Neural progenitor cell (in vitro differentiated cells): ENCODE data around the gene VEPH1. TPM values are rescaled to one million over a fixed set of nuclear protein-coding genes. Genes with fewer than 3 reads are reported as not detected.

ENCODE experiments used
- DNase-seq: peaks from one replicate; pipeline ENCODE4 v3.0.0-alpha.2; 2016; ENCODE audit warnings: low spot score
- H2AFZ ChIP-seq: fragments of 200-600 bp; sonication (generic); replicated peaks from 2 replicates; pipeline ENCODE4 v1.6.1; 2016; ENCODE audit warnings: antibody characterized with exemption
- H3F3A ChIP-seq: fragments of 200-600 bp; sonication (generic); 2 replicates; pipeline ENCODE4 v1.6.1; 2016; ENCODE audit warnings: antibody characterized with exemption, low read depth
- H3K27ac ChIP-seq: fragments of 200-600 bp; sonication (generic); 2 replicates; pipeline ENCODE4 v1.5.1; 2016; ENCODE audit warnings: mild to moderate bottlenecking
- H3K27me3 ChIP-seq: fragments of 200-600 bp; sonication (generic); 2 replicates; pipeline ENCODE4 v1.6.1; 2016; ENCODE audit warnings: mild to moderate bottlenecking, moderate library complexity
- H3K36me3 ChIP-seq: fragments of 200-600 bp; sonication (generic); 2 replicates; pipeline ENCODE4 v1.5.1; 2016
- H3K4me1 ChIP-seq: fragments of 200-600 bp; sonication (generic); 2 replicates; pipeline ENCODE4 v1.6.1; 2016; ENCODE audit warnings: mixed run types
- H3K4me2 ChIP-seq: fragments of 200-600 bp; sonication (generic); 2 replicates; pipeline ENCODE4 v1.6.1; 2016
- H3K4me3 ChIP-seq: fragments of 200-600 bp; sonication (generic); 2 replicates; pipeline ENCODE4 v1.5.1; 2016
- H3K79me2 ChIP-seq: fragments of 200-600 bp; sonication (generic); 2 replicates; pipeline ENCODE4 v1.6.1; 2016; ENCODE audit warnings: low read depth
- H3K9ac ChIP-seq: fragments of 200-600 bp; sonication (generic); 2 replicates; pipeline ENCODE4 v1.6.1; 2016
- H3K9me3 ChIP-seq: fragments of 200-600 bp; sonication (generic); 2 replicates; pipeline ENCODE4 v1.5.1; 2016; ENCODE audit warnings: low read depth
- H4K20me1 ChIP-seq: fragments of 200-600 bp; sonication (generic); 2 replicates; pipeline ENCODE4 v1.6.1; 2016; ENCODE audit warnings: low read depth
- H3K27ac Mint-ChIP-seq: 3 replicates; pipeline ENCODE4 v1.8.0; 2021; ENCODE audit warnings: mixed read lengths
- H3K27me3 Mint-ChIP-seq: 2 replicates; pipeline ENCODE4 v1.8.0; 2022; ENCODE audit warnings: low read depth, mild to moderate bottlenecking, inconsistent platforms, moderate library complexity, mixed read lengths; ENCODE audit not compliant: insufficient read depth
- H3K36me3 Mint-ChIP-seq: 3 replicates; pipeline ENCODE4 v1.8.0; 2021; ENCODE audit warnings: mixed read lengths
- H3K4me1 Mint-ChIP-seq: 3 replicates; pipeline ENCODE4 v1.8.0; 2021; ENCODE audit warnings: mixed read lengths
- H3K4me3 Mint-ChIP-seq: 3 replicates; pipeline ENCODE4 v1.8.0; 2021; ENCODE audit warnings: mild to moderate bottlenecking, moderate library complexity, mixed read lengths
- H3K9me3 Mint-ChIP-seq: 3 replicates; pipeline ENCODE4 v1.8.0; 2020; ENCODE audit warnings: mixed read lengths
- CTCF ChIP-seq: fragments of 200-600 bp; sonication (generic); IDR thresholded peaks from 2 replicates; pipeline ENCODE4 v1.5.1; 2017; ENCODE audit warnings: antibody characterized with exemption, mild to moderate bottlenecking
- EZH2 ChIP-seq: fragments of 200-600 bp; sonication (generic); IDR thresholded peaks from 2 replicates; pipeline ENCODE4 v1.6.1; 2017; ENCODE audit warnings: antibody characterized with exemption, mild to moderate bottlenecking, moderate library complexity
- EZH2phosphoT487 ChIP-seq: fragments of 200-600 bp; sonication (generic); IDR thresholded peaks from 2 replicates; pipeline ENCODE4 v1.6.1; 2017; ENCODE audit warnings: antibody characterized with exemption
- total RNA-seq: library from RNA; depleted of rRNA; stranded (reverse); fragments of >200 nt; gene quantifications from 2 replicates; pipeline ENCODE4 v1.2.3, GENCODE V29; 2015; ENCODE audit warnings: low replicate concordance

The VEPH1 gene
- total RNA-seq, 1 donor from 2014 or later: not detected

- peak overlapping the region; percentile 27 for H3K27ac ChIP-seq
- H3K4me3 ChIP-seq: no peak overlapping the region
- H3K4me3 Mint-ChIP-seq: peak overlapping the region; percentile 25
- peak overlapping the region; percentile 5 for H3K27ac Mint-ChIP-seq
- H3K9ac ChIP-seq: no peak overlapping the region
- peak; percentile 11 for DNase-seq
- no peak overlapping the region for H2AFZ ChIP-seq
- H3K4me1 ChIP-seq: peaks cover 18% of the 10 kb centered on the region
- no peaks in the 10 kb centered on the region for H3K27me3 Mint-ChIP-seq
- H3K27me3 ChIP-seq: no peaks in the 10 kb centered on the region
- no peaks in the 10 kb centered on the region for H3K9me3 ChIP-seq
- H3K4me1 Mint-ChIP-seq: peaks cover 23% of the 10 kb centered on the region
- H3K79me2 ChIP-seq: no peaks in the 10 kb centered on the region
- H3K36me3 ChIP-seq: no peaks in the 10 kb centered on the region
- no peaks in the 10 kb centered on the region for H4K20me1 ChIP-seq
- peak overlapping the region; percentile 43 for H3K4me2 ChIP-seq
- no peak for TF ChIP-seq EZH2
- TF ChIP-seq CTCF: no peak
- TF ChIP-seq EZH2phosphoT487: no peak
- peaks cover 11% of the 10 kb centered on the region for H3K36me3 Mint-ChIP-seq
- peaks cover 14% of the 10 kb centered on the region for H3K9me3 Mint-ChIP-seq
- peaks cover 6% of the 10 kb centered on the region for H3F3A ChIP-seq
Measured at GRCh38 chr3:157249606-157250005, 253.6 kb downstream of the VEPH1 start.

- Histone ChIP-seq H2AFZ (peak overlapping the region; percentile 11), H3K9ac (no peak overlapping the region), H3K27ac (no peak overlapping the region), H3K79me2 (no peaks in the 10 kb centered on the region), H3K36me3 (no peaks in the 10 kb centered on the region), H3K4me3 (no peak overlapping the region), H3K4me1 (peaks cover 18% of the 10 kb centered on the region), H4K20me1 (no peaks in the 10 kb centered on the region), H3K27me3 (no peaks in the 10 kb centered on the region), H3K4me2 (peak overlapping the region; percentile 43), H3K9me3 (no peaks in the 10 kb centered on the region), H3F3A (peaks cover 6% of the 10 kb centered on the region)
- peaks cover 7% of the 10 kb centered on the region for H3K9me3 Mint-ChIP-seq
- no peak overlapping the region for H3K4me3 Mint-ChIP-seq
- peaks cover 6% of the 10 kb centered on the region for H3K36me3 Mint-ChIP-seq
- H3K27ac Mint-ChIP-seq: peak overlapping the region; percentile 93
- TF ChIP-seq EZH2phosphoT487: no peak
- TF ChIP-seq CTCF: no peak
- TF ChIP-seq EZH2: no peak
- peaks cover 23% of the 10 kb centered on the region for H3K4me1 Mint-ChIP-seq
- no peaks in the 10 kb centered on the region for H3K27me3 Mint-ChIP-seq
- DNase-seq: peak; percentile 17
Measured at GRCh38 chr3:157248590-157249422, 254.4 kb downstream of the VEPH1 start.

GRCh38 chr3:157247391-157247790, 255.8 kb downstream of the VEPH1 start:
- Histone ChIP-seq H4K20me1 (no peaks in the 10 kb centered on the region), H2AFZ (no peak overlapping the region), H3K79me2 (no peaks in the 10 kb centered on the region), H3K9me3 (no peaks in the 10 kb centered on the region), H3K27me3 (no peaks in the 10 kb centered on the region), H3K36me3 (no peaks in the 10 kb centered on the region), H3K9ac (no peak overlapping the region), H3K4me2 (no peak overlapping the region), H3K4me1 (peaks cover 18% of the 10 kb centered on the region), H3K4me3 (no peak overlapping the region), H3K27ac (no peak overlapping the region), H3F3A (peaks cover 6% of the 10 kb centered on the region)
- no peak overlapping the region for H3K4me3 Mint-ChIP-seq
- no peaks in the 10 kb centered on the region for H3K27me3 Mint-ChIP-seq
- H3K36me3 Mint-ChIP-seq: peaks cover 4% of the 10 kb centered on the region
- H3K4me1 Mint-ChIP-seq: peaks cover 23% of the 10 kb centered on the region
- TF ChIP-seq EZH2phosphoT487: no peak
- TF ChIP-seq EZH2: no peak
- TF ChIP-seq CTCF: no peak
- no peak for DNase-seq
- peaks cover 3% of the 10 kb centered on the region for H3K9me3 Mint-ChIP-seq
- peak overlapping the region; percentile 67 for H3K27ac Mint-ChIP-seq
